Common myeloid progenitor, CD34-positive (primary cell): ENCODE measurements around the gene FBXO24.

Source experiments
- CTCF ChIA-PET: fragments of 350-600 bp; sonication (Branson Sonifier 250); formaldehyde crosslinking; loops from one replicate; lab custom pipeline; 2021; ENCODE audit warnings: antibody characterized with exemption; lab: Charles Lee
- POLR2A ChIA-PET: fragments of 350-600 bp; sonication (Branson Sonifier 250); formaldehyde crosslinking; loops from one replicate; lab custom pipeline; 2021; ENCODE audit warnings: antibody characterized with exemption; lab: Charles Lee
- DNase-seq, 3 donors: peaks; one replicate each; pipeline versions ENCODE4 v3.0.0 to v3.0.0-alpha.2; 2013
- H3K27ac ChIP-seq, 2 experiments: 1 replicate in 1 of 2; 2 replicates in 1 of 2; pipeline ENCODE4 v1.7.0; 2013; ENCODE audit warnings: inconsistent platforms in 2 of 2, low read length in 2 of 2, mild to moderate bottlenecking in 2 of 2, low read depth in 1 of 2, moderate library complexity in 1 of 2; ENCODE audit not compliant: severe bottlenecking in 2 of 2, insufficient read depth in 1 of 2, poor library complexity in 1 of 2
- H3K27me3 ChIP-seq, 5 experiments: replicated peaks in 2 of 5; 1 replicate in 3 of 5; 2 replicates in 2 of 5; pipeline versions ENCODE4 v1.6.1 to v1.7.0; 2013; ENCODE audit warnings: low read length in 4 of 5, mild to moderate bottlenecking in 2 of 5, moderate library complexity in 2 of 5, inconsistent platforms in 1 of 5; ENCODE audit not compliant: insufficient read depth in 5 of 5, control insufficient read depth in 4 of 5
- H3K36me3 ChIP-seq, 4 experiments: 1 replicate in 2 of 4; 2 replicates in 2 of 4; pipeline versions ENCODE4 v1.6.1 to v1.7.0; 2013; ENCODE audit warnings: low read length in 3 of 4, control low read depth in 1 of 4, mild to moderate bottlenecking in 1 of 4; ENCODE audit not compliant: control insufficient read depth in 4 of 4, insufficient read depth in 4 of 4
- H3K4me1 ChIP-seq, 4 experiments: 1 replicate in 3 of 4; 2 replicates in 1 of 4; pipeline versions ENCODE4 v1.6.1 to v1.7.1; 2013; ENCODE audit warnings: low read length in 3 of 4, mild to moderate bottlenecking in 3 of 4, control low read depth in 1 of 4, inconsistent platforms in 1 of 4, moderate library complexity in 1 of 4; ENCODE audit not compliant: control insufficient read depth in 4 of 4, insufficient read depth in 4 of 4; ENCODE audit errors: control extremely low read depth in 1 of 4
- H3K4me3 ChIP-seq, 7 experiments: 1 replicate in 4 of 7; 2 replicates in 3 of 7; pipeline versions ENCODE4 v1.5.1 to v1.7.0; 2013; ENCODE audit warnings: mild to moderate bottlenecking in 7 of 7, low read length in 6 of 7, moderate library complexity in 6 of 7, inconsistent platforms in 2 of 7, low read depth in 2 of 7, control low read depth in 1 of 7; ENCODE audit not compliant: insufficient read depth in 4 of 7, control insufficient read depth in 1 of 7; ENCODE audit errors: extremely low read depth in 1 of 7
- H3K9me3 ChIP-seq, 5 experiments: 1 replicate in 4 of 5; 2 replicates in 1 of 5; pipeline versions ENCODE4 v1.6.1 to v1.7.1; 2013; ENCODE audit warnings: low read length in 4 of 5, mild to moderate bottlenecking in 2 of 5, inconsistent platforms in 1 of 5, low read depth in 1 of 5, moderate library complexity in 1 of 5; ENCODE audit not compliant: control insufficient read depth in 4 of 5, insufficient read depth in 2 of 5; ENCODE audit errors: control extremely low read depth in 1 of 5
- WGBS: methylation state at CpG from one replicate; pipeline ENCODE4 v1.1.5; 2013; ENCODE audit not compliant: insufficient coverage; 5-methylcytosine and 5-hydroxymethylcytosine counted together

The FBXO24 gene

GRCh38 chr7:100607111-100607510 lies 21.0 kb downstream of the FBXO24 start:
- POLR2A ChIA-PET, result no interaction called here
- no peak for DNase-seq
- no peaks in the 10 kb centered on the region for H3K9me3 ChIP-seq
- H3K27me3 ChIP-seq, result peaks cover 0 to 15% (median 7%) of the 10 kb centered on the region in 5 experiments
- peaks cover 0 to 28% (median 25%) of the 10 kb centered on the region in 4 experiments for H3K4me1 ChIP-seq
- no peaks in the 10 kb centered on the region for H3K36me3 ChIP-seq
- H3K4me3 ChIP-seq, result no peak overlapping the region
- WGBS, result 100% methylated on average over 3 of the region's 8 CpGs
- no peak overlapping the region for H3K27ac ChIP-seq
- CTCF ChIA-PET, result interaction anchor here (0.9 to 1.4 kb wide), 2 partner anchors 21 to 26 kb away, joined by 3 to 6 read pairs; no protein-coding TSS in a partner anchor

GRCh38 chr7:100609958-100610357 lies 23.8 kb downstream of the FBXO24 start:
- Histone ChIP-seq H3K4me1 (peaks cover 4 to 34% (median 31%) of the 10 kb centered on the region in 4 experiments), H3K36me3 (no peaks in the 10 kb centered on the region), H3K27ac (no peak overlapping the region), H3K27me3 (peaks cover 0 to 15% (median 7%) of the 10 kb centered on the region in 5 experiments), H3K9me3 (no peaks in the 10 kb centered on the region), H3K4me3 (no peak overlapping the region)
- ChIA-PET POLR2A (no interaction called here), CTCF (interaction anchor here (0.6 kb wide), 1 partner anchor 65 kb away, joined by 3 read pairs; no protein-coding TSS in a partner anchor)
- DNase-seq, result no peak
- 98% methylated on average over 5 of the region's 5 CpGs for WGBS

- ChIA-PET CTCF (interaction anchor here (0.7 to 6.9 kb wide), 20 partner anchors 9 to 224 kb away, joined by 3 to 55 read pairs (median 4); no protein-coding TSS in a partner anchor), POLR2A (interaction anchor here (0.8 to 1.4 kb wide), 4 partner anchors 16 to 82 kb away, joined by 3 to 5 read pairs (median 4); partner anchors contain the start of genes FBXO24, GIGYF1 and LRCH4)
- DNase-seq, result peak; percentile 99 to 100 (median 99)
- peaks cover 0 to 2% (median 0%) of the 10 kb centered on the region in 4 experiments for H3K36me3 ChIP-seq
- peak within 1 kb of the TSS; percentile 40 to 88 for H3K27ac ChIP-seq
- no peaks in the 10 kb centered on the region for H3K9me3 ChIP-seq
- H3K4me3 ChIP-seq, result peak within 1 kb of the TSS; percentile 75 to 91 (median 84)
- peaks cover 4 to 24% (median 19%) of the 10 kb centered on the region in 4 experiments for H3K4me1 ChIP-seq
- peaks cover 0 to 2% (median 0%) of the 10 kb centered on the region in 5 experiments for H3K27me3 ChIP-seq
- WGBS, result 0% methylated on average over 61 of the region's 61 CpGs
Observed at GRCh38 chr7:100611983-100612729, 26.0 kb downstream of the FBXO24 start, which contains the start of gene MOSPD3. Gene MOSPD3, plus strand, starts transcription at chr7:100612540. Its CDS starts 252 bp downstream, at chr7:100612792.

GRCh38 chr7:100612730-100613390 lies 26.7 kb downstream of the FBXO24 start:
- no peaks in the 10 kb centered on the region for H3K9me3 ChIP-seq
- H3K4me1 ChIP-seq, result peaks cover 4 to 24% (median 19%) of the 10 kb centered on the region in 4 experiments
- peak overlapping the region; percentile 75 to 91 (median 84) for H3K4me3 ChIP-seq
- peak; percentile 52 to 75 (median 66) for DNase-seq
- WGBS, result 7% methylated on average over 8 of the region's 29 CpGs
- H3K36me3 ChIP-seq, result peaks cover 0 to 2% (median 0%) of the 10 kb centered on the region in 4 experiments
- H3K27ac ChIP-seq, result peak overlapping the region in 1 of 2 experiments; percentile 88
- POLR2A ChIA-PET, result interaction anchor here (1.3 to 1.4 kb wide), 2 partner anchors 63 to 81 kb away, joined by 4 to 5 read pairs; partner anchors contain the start of gene GIGYF1
- CTCF ChIA-PET, result interaction anchor here (0.7 to 6.9 kb wide), 24 partner anchors 8 to 223 kb away, joined by 3 to 55 read pairs (median 4); no protein-coding TSS in a partner anchor
- H3K27me3 ChIP-seq, result no peaks in the 10 kb centered on the region

GRCh38 chr7:100613412-100614175 lies 27.5 kb downstream of the FBXO24 start:
- ChIA-PET CTCF (interaction anchor here (0.6 to 6.9 kb wide), 23 partner anchors 9 to 223 kb away, joined by 3 to 55 read pairs (median 4); partner anchors contain the start of gene POP7), POLR2A (interaction anchor here (0.6 kb wide), 1 partner anchor 21 kb away, joined by 3 read pairs; no protein-coding TSS in a partner anchor)
- peaks cover 0 to 2% (median 0%) of the 10 kb centered on the region in 4 experiments for H3K36me3 ChIP-seq
- no peak for DNase-seq
- no peaks in the 10 kb centered on the region for H3K9me3 ChIP-seq
- WGBS, result 94% methylated on average over 8 of the region's 13 CpGs
- no peak overlapping the region for H3K27ac ChIP-seq
- H3K4me1 ChIP-seq, result peaks cover 4 to 24% (median 19%) of the 10 kb centered on the region in 4 experiments
- no peaks in the 10 kb centered on the region for H3K27me3 ChIP-seq
- peak overlapping the region in 4 of 7 experiments; percentile 75 to 84 (median 76) for H3K4me3 ChIP-seq

GRCh38 chr7:100614308-100614861 lies 28.3 kb downstream of the FBXO24 start:
- Histone ChIP-seq H3K36me3 (peaks cover 0 to 2% (median 0%) of the 10 kb centered on the region in 4 experiments), H3K27me3 (no peaks in the 10 kb centered on the region), H3K27ac (no peak overlapping the region), H3K4me3 (no peak overlapping the region), H3K4me1 (peaks cover 4 to 24% (median 19%) of the 10 kb centered on the region in 4 experiments), H3K9me3 (no peaks in the 10 kb centered on the region)
- DNase-seq, result no peak
- ChIA-PET CTCF (interaction anchor here (0.9 to 6.9 kb wide), 17 partner anchors 8 to 91 kb away, joined by 3 to 55 read pairs (median 5); partner anchors contain the start of gene POP7), POLR2A (interaction anchor here (0.6 kb wide), 1 partner anchor 29 kb away, joined by 5 read pairs; no protein-coding TSS in a partner anchor)
- 92% methylated on average over 2 of the region's 6 CpGs for WGBS
